GM23338 (cell line): Measurements from ENCODE around the gene METTL13. TPM values are rescaled to one million over a fixed set of nuclear protein-coding genes. Genes with fewer than 3 reads are reported as not detected.

Source experiments
- ATAC-seq: fragments of 200-7000 bp; cut with Tn5 transposase; 3 replicates; pipeline ENCODE4 v1.9.1; 2020
- DNase-seq: peaks from one replicate; pipeline ENCODE4 v3.0.0-alpha.2; 2015; ENCODE audit warnings: low spot score
- H2AFZ ChIP-seq: fragments of 200-600 bp; sonication (generic); 2 replicates; pipeline ENCODE4 v1.8.0; 2016; ENCODE audit warnings: antibody characterized with exemption, mild to moderate bottlenecking, moderate library complexity
- H3F3A ChIP-seq: fragments of 200-600 bp; sonication (generic); replicated peaks from 2 replicates; pipeline ENCODE4 v1.8.0; 2017; ENCODE audit warnings: antibody characterized with exemption, mixed run types, low read depth
- H3K27ac ChIP-seq: fragments of 200-600 bp; sonication (generic); 2 replicates; pipeline ENCODE4 v1.6.1; 2016; ENCODE audit warnings: low read depth
- H3K27me3 ChIP-seq: fragments of 200-600 bp; sonication (generic); 2 replicates; pipeline ENCODE4 v1.8.0; 2016; ENCODE audit warnings: mild to moderate bottlenecking, mixed run types, moderate library complexity; ENCODE audit not compliant: insufficient read depth
- H3K36me3 ChIP-seq: fragments of 200-600 bp; sonication (generic); 2 replicates; pipeline ENCODE4 v1.8.0; 2016; ENCODE audit warnings: mild to moderate bottlenecking; ENCODE audit not compliant: insufficient read depth
- H3K4me1 ChIP-seq: fragments of 200-600 bp; sonication (generic); 2 replicates; pipeline ENCODE4 v1.8.0; 2016; ENCODE audit warnings: mild to moderate bottlenecking, moderate library complexity; ENCODE audit not compliant: insufficient read depth
- H3K4me2 ChIP-seq: fragments of 200-600 bp; sonication (generic); 2 replicates; pipeline ENCODE4 v1.7.1; 2017; ENCODE audit warnings: mixed run types
- H3K4me3 ChIP-seq: fragments of 200-600 bp; sonication (generic); 2 replicates; pipeline ENCODE4 v1.6.1; 2016; ENCODE audit warnings: mixed run types
- H3K79me2 ChIP-seq: fragments of 200-600 bp; sonication (generic); replicated peaks from 2 replicates; pipeline ENCODE4 v1.8.0; 2017; ENCODE audit warnings: mild to moderate bottlenecking; ENCODE audit not compliant: insufficient read depth
- H3K9me2 ChIP-seq: fragments of 200-600 bp; sonication (generic); 2 replicates; pipeline ENCODE4 v1.8.0; 2017; ENCODE audit not compliant: insufficient read depth
- H4K20me1 ChIP-seq: fragments of 200-600 bp; sonication (generic); replicated peaks from 2 replicates; pipeline ENCODE4 v1.8.0; 2017; ENCODE audit warnings: mild to moderate bottlenecking; ENCODE audit not compliant: insufficient read depth
- H3K27ac Mint-ChIP-seq: 2 replicates; pipeline ENCODE4 v1.8.0; 2020; ENCODE audit warnings: inconsistent platforms, mild to moderate bottlenecking, moderate library complexity, mixed read lengths
- H3K27me3 Mint-ChIP-seq: 3 replicates; pipeline ENCODE4 v1.8.0; 2022; ENCODE audit warnings: low read depth, mild to moderate bottlenecking, moderate library complexity, mixed read lengths, inconsistent platforms; ENCODE audit not compliant: insufficient read depth, poor library complexity
- H3K36me3 Mint-ChIP-seq: 3 replicates; pipeline ENCODE4 v1.8.0; 2021; ENCODE audit warnings: low read depth, mild to moderate bottlenecking, inconsistent platforms, moderate library complexity, mixed read lengths
- H3K4me1 Mint-ChIP-seq: 3 replicates; pipeline ENCODE4 v1.8.0; 2020; ENCODE audit warnings: mild to moderate bottlenecking, inconsistent platforms, mixed read lengths
- H3K4me3 Mint-ChIP-seq: 3 replicates; pipeline ENCODE4 v1.8.0; 2021; ENCODE audit warnings: moderate library complexity, mild to moderate bottlenecking, inconsistent platforms, mixed read lengths
- H3K9me3 Mint-ChIP-seq: 3 replicates; pipeline ENCODE4 v1.8.0; 2020; ENCODE audit warnings: moderate library complexity, mild to moderate bottlenecking, inconsistent platforms, mixed read lengths
- CREB1 ChIP-seq: fragments of 250-450 bp; sonication (Bioruptor Pico); IDR thresholded peaks from 2 replicates; pipeline ENCODE4 v1.5.0; 2020; ENCODE audit warnings: low read depth, mild to moderate bottlenecking, moderate library complexity
- ETS1 ChIP-seq: IDR thresholded peaks from 2 replicates; pipeline ENCODE4 v1.6.1; 2016; ENCODE audit warnings: antibody characterized with exemption
- EZH2 ChIP-seq: fragments of 200-600 bp; sonication (generic); IDR thresholded peaks from one replicate; pipeline ENCODE4 v1.8.0; 2017; ENCODE audit warnings: antibody characterized with exemption, mild to moderate bottlenecking, low read depth; ENCODE audit not compliant: unreplicated experiment
- EZH2phosphoT487 ChIP-seq: fragments of 200-600 bp; sonication (generic); IDR thresholded peaks from one replicate; pipeline ENCODE4 v1.8.1; 2018; ENCODE audit warnings: antibody characterized with exemption; ENCODE audit not compliant: unreplicated experiment
- JUNB ChIP-seq: IDR thresholded peaks from one replicate; pipeline ENCODE4 v1.6.1; 2016; ENCODE audit warnings: antibody characterized with exemption; ENCODE audit not compliant: unreplicated experiment
- NANOG ChIP-seq: IDR thresholded peaks from 2 replicates; pipeline ENCODE4 v1.6.1; 2016; ENCODE audit warnings: antibody characterized with exemption, borderline replicate concordance
- POLR2AphosphoS5 ChIP-seq: IDR thresholded peaks from 2 replicates; pipeline ENCODE4 v1.6.1; 2016; ENCODE audit warnings: antibody characterized with exemption, low read depth
- STAT1 ChIP-seq: IDR thresholded peaks from one replicate; pipeline ENCODE4 v1.6.1; 2016; ENCODE audit warnings: antibody characterized with exemption; ENCODE audit not compliant: unreplicated experiment
- ZNF114 ChIP-seq: fragments of 250-450 bp; sonication (Bioruptor Pico); IDR thresholded peaks from 2 replicates; pipeline ENCODE4 v1.5.0; 2020; ENCODE audit warnings: mild to moderate bottlenecking, moderate library complexity
- ZNF331 ChIP-seq: fragments of 250-450 bp; sonication (Bioruptor Pico); IDR thresholded peaks from 2 replicates; pipeline ENCODE4 v1.5.0; 2020; ENCODE audit warnings: low read depth, mild to moderate bottlenecking, moderate library complexity
- polyA plus RNA-seq: library from polyadenylated mRNA; unstranded; fragments of >200 nt; fragmentation: Nextera tagmentation; extraction: Ambion mirVana; gene quantifications from 2 replicates; pipeline ENCODE4 v1.2.1, GENCODE V29; 2016
- total RNA-seq: library from RNA; depleted of rRNA; stranded (reverse); fragments of >200 nt; shearing (Covaris generic); gene quantifications from 2 replicates; pipeline ENCODE4 v1.2.3, GENCODE V29; 2014
- TF ChIP-seq, protein P1 (sequence below), 2 experiments: fragments of 200-600 bp in 1 of 2; sonication (generic) in 1 of 2; conservative IDR thresholded peaks; 2 replicates each; pipeline versions ENCODE4 v1.5.1 to v1.6.1; 2016 to 2017; ENCODE audit warnings: antibody characterized with exemption in 2 of 2, low read depth in 2 of 2, mild to moderate bottlenecking in 2 of 2, moderate library complexity in 1 of 2
- TF ChIP-seq, protein P2 (sequence below): IDR thresholded peaks from one replicate; pipeline ENCODE4 v1.6.1; 2018; ENCODE audit warnings: antibody characterized with exemption; ENCODE audit not compliant: unreplicated experiment

METTL13 gene
- total and polyA plus RNA-seq, 2 experiments from 2014 or later = 21.0 to 45.4 TPM

DNA sequence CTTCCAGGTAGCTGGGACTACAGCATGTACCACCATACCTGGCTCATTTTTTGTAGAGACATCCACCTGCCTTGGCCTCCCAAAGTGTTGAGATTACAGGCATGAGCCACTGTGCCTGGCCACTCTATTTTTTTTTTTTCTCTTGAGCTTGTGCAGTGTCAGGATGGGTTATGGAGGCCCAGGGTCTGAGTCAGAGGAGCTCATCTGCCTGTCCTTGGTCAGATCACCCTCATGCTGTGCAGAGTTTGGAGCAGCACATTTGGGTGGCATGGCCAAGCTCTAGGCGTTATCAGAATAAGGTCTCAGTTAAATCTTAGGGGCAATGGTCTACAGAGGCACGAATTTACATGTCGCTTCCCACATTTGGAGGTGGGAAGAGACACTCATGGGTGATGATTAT is 16.9 kb downstream of the METTL13 start (continued):
- TF ChIP-seq, protein P1, sequence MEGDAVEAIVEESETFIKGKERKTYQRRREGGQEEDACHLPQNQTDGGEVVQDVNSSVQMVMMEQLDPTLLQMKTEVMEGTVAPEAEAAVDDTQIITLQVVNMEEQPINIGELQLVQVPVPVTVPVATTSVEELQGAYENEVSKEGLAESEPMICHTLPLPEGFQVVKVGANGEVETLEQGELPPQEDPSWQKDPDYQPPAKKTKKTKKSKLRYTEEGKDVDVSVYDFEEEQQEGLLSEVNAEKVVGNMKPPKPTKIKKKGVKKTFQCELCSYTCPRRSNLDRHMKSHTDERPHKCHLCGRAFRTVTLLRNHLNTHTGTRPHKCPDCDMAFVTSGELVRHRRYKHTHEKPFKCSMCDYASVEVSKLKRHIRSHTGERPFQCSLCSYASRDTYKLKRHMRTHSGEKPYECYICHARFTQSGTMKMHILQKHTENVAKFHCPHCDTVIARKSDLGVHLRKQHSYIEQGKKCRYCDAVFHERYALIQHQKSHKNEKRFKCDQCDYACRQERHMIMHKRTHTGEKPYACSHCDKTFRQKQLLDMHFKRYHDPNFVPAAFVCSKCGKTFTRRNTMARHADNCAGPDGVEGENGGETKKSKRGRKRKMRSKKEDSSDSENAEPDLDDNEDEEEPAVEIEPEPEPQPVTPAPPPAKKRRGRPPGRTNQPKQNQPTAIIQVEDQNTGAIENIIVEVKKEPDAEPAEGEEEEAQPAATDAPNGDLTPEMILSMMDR (conservative IDR thresholded peaks at IDR 0.05; ENCODE audit: low read depth in 2 of 2) = no peak
- no peak for TF ChIP-seq EZH2
- TF ChIP-seq ETS1 = no peak

DNA sequence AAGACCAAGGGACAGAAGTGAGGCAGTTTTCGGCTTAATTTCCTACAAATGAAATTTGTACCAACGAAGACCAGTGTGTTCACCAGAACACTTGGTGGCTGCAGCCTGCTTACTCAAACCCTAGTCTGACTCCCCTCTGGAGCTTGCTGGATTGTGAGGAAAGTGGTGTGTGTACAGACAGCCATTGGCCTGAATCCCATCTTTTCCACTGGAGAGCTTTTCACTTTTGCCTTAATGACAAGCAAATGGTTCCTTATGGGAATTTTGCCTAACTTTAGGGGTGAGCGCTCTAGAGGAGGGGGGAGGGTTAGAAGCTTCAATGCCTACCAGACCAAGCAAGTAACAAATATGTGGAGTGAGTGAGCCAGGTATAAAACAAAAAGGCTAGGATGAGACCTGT is 17.3 kb downstream of the METTL13 start:
- H4K20me1 ChIP-seq = 0 out of 2 replicates have a peak, but pooled peaks cover 3% of the 10 kb centered on the region
- no peak overlapping the region for H2AFZ ChIP-seq
- DNase-seq = no peak
- no peaks in the 10 kb centered on the region for H3K79me2 ChIP-seq
- no peak overlapping the region for H3K4me3 ChIP-seq
- H3F3A ChIP-seq = no peaks in the 10 kb centered on the region; the same call in 1 of the 2 replicates
- Mint-ChIP-seq H3K27ac (no peak overlapping the region; the same call in 1 of the 2 replicates), H3K9me3 (no peaks in the 10 kb centered on the region), H3K4me1 (peaks cover 35% of the 10 kb centered on the region), H3K4me3 (no peak overlapping the region), H3K36me3 (peaks cover 38% of the 10 kb centered on the region), H3K27me3 (peaks cover 10% of the 10 kb centered on the region)
- ATAC-seq = no peak
- no peak overlapping the region for H3K4me2 ChIP-seq
- no peaks in the 10 kb centered on the region for H3K9me2 ChIP-seq
- peak overlapping the region; percentile 69; the same call in 1 of the 2 replicates for H3K27ac ChIP-seq
- H3K27me3 ChIP-seq = no peaks in the 10 kb centered on the region
- H3K4me1 ChIP-seq = peaks cover 18% of the 10 kb centered on the region
- H3K36me3 ChIP-seq = peaks cover 22% of the 10 kb centered on the region
- TF ChIP-seq, protein P1 (conservative IDR thresholded peaks at IDR 0.05; ENCODE audit: low read depth in 2 of 2) = no peak
- no peak for TF ChIP-seq CREB1
- TF ChIP-seq ZNF114 = no peak
- TF ChIP-seq ZNF331 = no peak
- TF ChIP-seq POLR2AphosphoS5 = no peak
- TF ChIP-seq, protein P2, sequence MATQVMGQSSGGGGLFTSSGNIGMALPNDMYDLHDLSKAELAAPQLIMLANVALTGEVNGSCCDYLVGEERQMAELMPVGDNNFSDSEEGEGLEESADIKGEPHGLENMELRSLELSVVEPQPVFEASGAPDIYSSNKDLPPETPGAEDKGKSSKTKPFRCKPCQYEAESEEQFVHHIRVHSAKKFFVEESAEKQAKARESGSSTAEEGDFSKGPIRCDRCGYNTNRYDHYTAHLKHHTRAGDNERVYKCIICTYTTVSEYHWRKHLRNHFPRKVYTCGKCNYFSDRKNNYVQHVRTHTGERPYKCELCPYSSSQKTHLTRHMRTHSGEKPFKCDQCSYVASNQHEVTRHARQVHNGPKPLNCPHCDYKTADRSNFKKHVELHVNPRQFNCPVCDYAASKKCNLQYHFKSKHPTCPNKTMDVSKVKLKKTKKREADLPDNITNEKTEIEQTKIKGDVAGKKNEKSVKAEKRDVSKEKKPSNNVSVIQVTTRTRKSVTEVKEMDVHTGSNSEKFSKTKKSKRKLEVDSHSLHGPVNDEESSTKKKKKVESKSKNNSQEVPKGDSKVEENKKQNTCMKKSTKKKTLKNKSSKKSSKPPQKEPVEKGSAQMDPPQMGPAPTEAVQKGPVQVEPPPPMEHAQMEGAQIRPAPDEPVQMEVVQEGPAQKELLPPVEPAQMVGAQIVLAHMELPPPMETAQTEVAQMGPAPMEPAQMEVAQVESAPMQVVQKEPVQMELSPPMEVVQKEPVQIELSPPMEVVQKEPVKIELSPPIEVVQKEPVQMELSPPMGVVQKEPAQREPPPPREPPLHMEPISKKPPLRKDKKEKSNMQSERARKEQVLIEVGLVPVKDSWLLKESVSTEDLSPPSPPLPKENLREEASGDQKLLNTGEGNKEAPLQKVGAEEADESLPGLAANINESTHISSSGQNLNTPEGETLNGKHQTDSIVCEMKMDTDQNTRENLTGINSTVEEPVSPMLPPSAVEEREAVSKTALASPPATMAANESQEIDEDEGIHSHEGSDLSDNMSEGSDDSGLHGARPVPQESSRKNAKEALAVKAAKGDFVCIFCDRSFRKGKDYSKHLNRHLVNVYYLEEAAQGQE = no peak
- TF ChIP-seq STAT1 = no peak
- TF ChIP-seq EZH2phosphoT487 = no peak
- no peak for TF ChIP-seq EZH2
- no peak for TF ChIP-seq NANOG
- TF ChIP-seq JUNB = no peak
